MM.1S (cell line): ENCODE results near the gene FOXK1.

Experiments
- CTCF ChIP-seq: fragments of 300-600 bp; sonication (generic); IDR thresholded peaks from 2 replicates; pipeline ENCODE4 v1.5.1; 2016; ENCODE audit warnings: antibody characterized with exemption, low read length, mixed read lengths
- EZH2 ChIP-seq: fragments of 300-600 bp; sonication (generic); optimal IDR thresholded peaks from 2 replicates; pipeline ENCODE3; 2017; ENCODE audit warnings: low read depth, mild to moderate bottlenecking, antibody characterized with exemption, low read length, mixed read lengths
- EZH2phosphoT487 ChIP-seq: fragments of 300-600 bp; sonication (generic); IDR thresholded peaks from 2 replicates; pipeline ENCODE4 v1.6.1; 2018; ENCODE audit warnings: antibody characterized with exemption, low read length

DNA sequence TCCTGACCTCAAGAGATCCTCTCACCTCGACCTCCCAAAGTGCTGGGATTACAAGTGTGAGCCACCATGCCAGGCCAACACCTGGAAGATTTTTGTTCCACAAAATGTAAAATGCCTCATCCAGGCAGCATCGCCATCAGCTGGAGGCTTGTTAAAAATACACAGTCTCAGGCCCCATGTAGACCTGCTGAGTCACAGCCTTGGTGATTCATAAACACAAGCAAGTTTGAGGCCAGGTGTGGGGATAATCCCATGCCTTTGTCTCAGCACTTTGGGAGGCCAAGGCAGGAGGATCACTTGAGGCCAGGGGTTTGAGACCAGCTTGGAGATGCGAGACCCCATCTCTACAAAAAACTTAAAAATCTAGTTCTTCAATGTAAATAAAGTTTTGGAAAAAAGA lies 49.1 kb upstream of the FOXK1 start:
- TF ChIP-seq CTCF (no peak), EZH2 (no peak), EZH2phosphoT487 (no peak)
